SHP77 treated with DMSO at 0.1 percent for 48 hours (cell line): Measurements from ENCODE around the gene MAPK8IP3.

Source experiments
- DNase-seq: peaks from one replicate; lab custom pipeline; 2025; lab: John Stamatoyannopoulos, UW

Gene MAPK8IP3

GRCh38 chr16:1773703-1774447, 67.9 kb downstream of the MAPK8IP3 start:
- no peak for DNase-seq

- DNase-seq, result no peak
These were observed 68.4 kb downstream of the MAPK8IP3 start for GRCh38 chr16:1774448-1774780.

GRCh38 chr16:1775006-1775845, 69.2 kb downstream of the MAPK8IP3 start:
- no peak for DNase-seq

GRCh38 chr16:1775846-1776671, 70.1 kb downstream of the MAPK8IP3 start:
- DNase-seq, result no peak

- DNase-seq, result no peak
These were observed 70.6 kb downstream of the MAPK8IP3 start for GRCh38 chr16:1776672-1776955.

- no peak for DNase-seq
These were observed 71.0 kb downstream of the MAPK8IP3 start for GRCh38 chr16:1776991-1777374.

GRCh38 chr16:1777375-1778199, 71.6 kb downstream of the MAPK8IP3 start:
- no peak for DNase-seq

- no peak for DNase-seq
These were observed 72.5 kb downstream of the MAPK8IP3 start for GRCh38 chr16:1778200-1779179.

GRCh38 chr16:1779234-1779701, 73.3 kb downstream of the MAPK8IP3 start:
- DNase-seq, result no peak

GRCh38 chr16:1779741-1780676, 74.0 kb downstream of the MAPK8IP3 start:
- DNase-seq, result no peak

- DNase-seq, result no peak
These were observed 74.7 kb downstream of the MAPK8IP3 start for GRCh38 chr16:1780677-1781072.

- DNase-seq, result no peak
These were observed 75.3 kb downstream of the MAPK8IP3 start for GRCh38 chr16:1781254-1781653.

- no peak for DNase-seq
These were observed 75.9 kb downstream of the MAPK8IP3 start for GRCh38 chr16:1781758-1782407.

GRCh38 chr16:1782408-1783264, 76.6 kb downstream of the MAPK8IP3 start, which contains the start of the genes NUBP2 and SPSB3:
Gene NUBP2 (plus strand): TSS chr16:1782960. CDS start chr16:1783021, 61 bp downstream.
Gene SPSB3 (minus strand): TSS chr16:1782571. CDS start chr16:1781483, 1,088 bp downstream.
- peak; percentile 97 for DNase-seq

- DNase-seq, result no peak
These were observed 79.2 kb downstream of the MAPK8IP3 start for GRCh38 chr16:1784977-1785845.

GRCh38 chr16:1785846-1786170, 79.8 kb downstream of the MAPK8IP3 start:
- no peak for DNase-seq
